Muscle layer of colon (tissue), 2 donors: Measurements from ENCODE around the gene EPAS1.

Source experiments
- H3K27ac ChIP-seq: one replicate; pipeline ENCODE4 v1.7.0; 2013; ENCODE audit warnings: low read depth, mild to moderate bottlenecking, low read length, moderate library complexity
- H3K27me3 ChIP-seq, 2 donors: one replicate each; pipeline ENCODE4 v1.7.0; 2013; ENCODE audit warnings: low read length in 2 of 2, mild to moderate bottlenecking in 2 of 2; ENCODE audit not compliant: insufficient read depth in 2 of 2, control insufficient read depth in 1 of 2
- H3K36me3 ChIP-seq: one replicate; pipeline ENCODE4 v1.7.0; 2013; ENCODE audit warnings: mild to moderate bottlenecking, low read length; ENCODE audit not compliant: insufficient read depth
- H3K4me1 ChIP-seq: one replicate; pipeline ENCODE4 v1.7.0; 2013; ENCODE audit warnings: mild to moderate bottlenecking, low read length; ENCODE audit not compliant: insufficient read depth
- H3K4me3 ChIP-seq, 2 donors: one replicate each; pipeline ENCODE4 v1.7.0; 2013; ENCODE audit warnings: low read length in 2 of 2, low read depth in 1 of 2, mild to moderate bottlenecking in 1 of 2, moderate library complexity in 1 of 2
- H3K9ac ChIP-seq: one replicate; pipeline ENCODE4 v1.7.0; 2013; ENCODE audit warnings: low read length
- H3K9me3 ChIP-seq: one replicate; pipeline ENCODE4 v1.7.0; 2013; ENCODE audit warnings: mild to moderate bottlenecking, low read length
- donor health status: abdominal sarcoma.
- donor health status: Adenocarcinoma of cecum.

The EPAS1 gene

DNA sequence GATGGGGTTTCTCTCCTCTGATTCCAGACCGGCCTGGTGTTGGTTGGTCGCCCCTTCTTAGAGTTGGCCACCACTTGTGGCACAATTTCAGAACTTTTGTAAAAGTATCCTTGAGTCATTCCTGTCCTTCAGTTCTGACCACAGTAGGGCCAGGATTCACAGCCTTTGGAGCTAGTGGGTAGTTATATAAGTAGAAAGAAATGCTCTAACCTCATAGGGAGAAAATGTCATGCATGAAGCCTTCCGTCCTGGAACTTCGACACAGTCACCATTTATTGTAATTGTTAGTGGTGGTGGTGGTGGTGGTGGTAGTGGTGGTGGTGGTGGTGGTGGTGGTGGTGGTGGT lies 65.4 kb downstream of the EPAS1 start:
- no peaks in the 10 kb centered on the region for H3K36me3 ChIP-seq
- no peaks in the 10 kb centered on the region for H3K9me3 ChIP-seq
- no peaks in the 10 kb centered on the region for H3K27me3 ChIP-seq
- no peaks in the 10 kb centered on the region for H3K4me1 ChIP-seq
- no peak overlapping the region for H3K27ac ChIP-seq
- no peak overlapping the region for H3K4me3 ChIP-seq
- H3K9ac ChIP-seq: no peak overlapping the region

DNA sequence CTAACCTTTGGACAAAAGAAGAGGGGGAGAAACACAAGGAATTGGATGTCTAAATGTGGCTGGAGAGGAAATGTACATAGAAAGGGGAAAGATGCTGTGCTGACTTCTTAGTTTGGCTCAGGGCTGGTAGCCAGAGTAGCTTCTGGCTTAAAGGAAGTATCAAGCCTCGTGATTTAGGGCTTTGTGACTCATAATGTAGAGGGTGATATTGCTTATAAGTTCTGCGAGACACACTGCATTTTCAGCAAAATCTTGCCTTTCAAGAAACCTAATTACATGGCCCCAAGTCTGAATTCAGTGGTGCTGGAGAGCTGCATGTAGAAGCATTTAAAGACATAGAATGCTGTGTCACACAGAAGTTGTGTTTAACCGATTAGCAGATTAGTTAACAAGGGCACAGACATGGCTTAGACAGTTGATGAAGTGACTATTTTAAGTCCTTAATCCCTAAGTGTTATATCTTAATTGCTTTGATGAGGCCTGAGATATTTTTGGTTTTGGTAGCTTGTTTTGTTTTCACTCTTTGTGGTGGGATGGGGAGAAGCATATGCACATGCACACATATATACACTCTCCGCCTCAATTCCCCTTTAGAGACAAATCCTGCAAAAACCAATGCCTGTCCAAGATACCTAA lies 66.4 kb downstream of the EPAS1 start:
- Histone ChIP-seq H3K27ac (no peak overlapping the region), H3K9ac (no peak overlapping the region), H3K4me1 (no peaks in the 10 kb centered on the region), H3K36me3 (no peaks in the 10 kb centered on the region), H3K4me3 (no peak overlapping the region), H3K9me3 (no peaks in the 10 kb centered on the region), H3K27me3 (no peaks in the 10 kb centered on the region)

DNA sequence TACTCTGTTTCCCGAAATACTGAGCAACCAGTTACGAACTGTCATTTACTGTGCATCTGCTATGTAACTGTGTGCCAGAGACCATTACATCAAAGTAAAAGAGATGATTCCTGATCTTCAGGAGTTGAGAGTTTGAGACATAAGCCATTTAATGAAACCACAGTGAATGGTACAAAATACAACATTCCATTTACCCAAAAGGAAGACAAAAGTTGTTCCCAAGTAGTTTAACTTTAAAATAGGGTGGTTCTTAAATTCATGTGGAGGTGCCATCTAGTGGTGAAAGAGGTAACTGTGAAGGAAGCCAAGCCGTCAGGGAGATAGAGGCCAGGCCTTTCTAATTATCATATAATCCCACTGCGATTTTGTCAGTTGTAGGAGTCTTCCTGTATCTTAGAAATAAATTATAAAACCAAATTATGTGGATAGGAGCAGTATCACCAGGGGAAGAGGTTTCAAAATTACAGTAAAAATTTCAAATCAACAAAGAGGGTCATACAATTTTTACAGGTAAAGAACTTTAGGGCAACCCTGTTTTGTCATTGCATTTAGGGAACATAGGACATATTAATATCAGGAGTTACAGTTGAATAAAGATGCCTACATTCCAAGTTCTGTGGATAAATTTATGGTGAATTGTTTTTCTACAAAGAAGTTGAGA lies 67.7 kb downstream of the EPAS1 start:
- H3K9me3 ChIP-seq: no peaks in the 10 kb centered on the region
- peaks cover 4% of the 10 kb centered on the region for H3K36me3 ChIP-seq
- no peaks in the 10 kb centered on the region for H3K4me1 ChIP-seq

DNA sequence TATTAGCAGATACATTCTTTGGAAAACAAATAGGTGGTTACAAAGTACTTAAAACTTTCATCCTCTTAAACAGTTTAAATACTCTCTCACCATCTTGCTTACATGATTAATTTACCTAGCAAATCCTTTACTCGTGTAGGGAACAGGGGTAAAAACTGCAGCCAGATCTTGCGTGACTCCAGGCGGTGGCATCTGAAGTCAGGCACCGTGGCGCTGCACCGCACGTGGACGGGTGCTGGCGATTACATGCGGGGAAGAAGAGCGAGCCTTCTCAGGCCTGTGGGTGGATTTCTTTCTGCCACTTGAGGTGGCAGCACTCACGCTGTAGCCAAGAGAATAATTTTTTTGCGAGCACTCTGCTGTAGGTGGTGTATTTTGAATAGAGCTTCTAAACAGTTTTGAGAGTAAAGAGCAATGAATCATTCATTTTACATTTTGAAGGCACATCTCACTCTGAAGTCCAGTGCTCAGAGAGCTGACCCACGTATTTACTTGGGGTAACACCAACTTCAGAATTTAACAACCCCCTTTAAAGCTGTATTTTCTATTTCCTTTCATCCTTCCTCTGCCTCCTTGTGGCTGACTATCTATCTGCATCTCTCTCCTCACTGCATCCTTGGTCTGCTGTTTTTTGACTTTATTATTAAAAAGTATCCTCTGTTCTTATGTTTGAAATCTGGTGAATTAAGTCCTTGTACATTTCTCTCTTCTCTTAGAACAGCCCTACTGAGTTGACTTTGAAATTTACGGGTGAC lies 68.9 kb downstream of the EPAS1 start:
- H3K4me3 ChIP-seq: no peak overlapping the region
- H3K4me1 ChIP-seq: no peaks in the 10 kb centered on the region
- no peak overlapping the region for H3K9ac ChIP-seq
- H3K27ac ChIP-seq: no peak overlapping the region
- peaks cover 9% of the 10 kb centered on the region for H3K36me3 ChIP-seq
- no peaks in the 10 kb centered on the region for H3K27me3 ChIP-seq
- no peaks in the 10 kb centered on the region for H3K9me3 ChIP-seq

More for the DNA sequence above, 67.7 kb downstream of the EPAS1 start:
- H3K4me3 ChIP-seq: no peak overlapping the region
- no peaks in the 10 kb centered on the region for H3K27me3 ChIP-seq
- H3K27ac ChIP-seq: no peak overlapping the region
- no peak overlapping the region for H3K9ac ChIP-seq

GRCh38 chr2:46366668-46367052 lies 69.5 kb downstream of the EPAS1 start:
- no peaks in the 10 kb centered on the region for H3K27me3 ChIP-seq
- H3K4me3 ChIP-seq: no peak overlapping the region
- H3K9ac ChIP-seq: no peak overlapping the region
- H3K4me1 ChIP-seq: no peaks in the 10 kb centered on the region
- H3K9me3 ChIP-seq: no peaks in the 10 kb centered on the region
- H3K36me3 ChIP-seq: peaks cover 9% of the 10 kb centered on the region
- no peak overlapping the region for H3K27ac ChIP-seq

DNA sequence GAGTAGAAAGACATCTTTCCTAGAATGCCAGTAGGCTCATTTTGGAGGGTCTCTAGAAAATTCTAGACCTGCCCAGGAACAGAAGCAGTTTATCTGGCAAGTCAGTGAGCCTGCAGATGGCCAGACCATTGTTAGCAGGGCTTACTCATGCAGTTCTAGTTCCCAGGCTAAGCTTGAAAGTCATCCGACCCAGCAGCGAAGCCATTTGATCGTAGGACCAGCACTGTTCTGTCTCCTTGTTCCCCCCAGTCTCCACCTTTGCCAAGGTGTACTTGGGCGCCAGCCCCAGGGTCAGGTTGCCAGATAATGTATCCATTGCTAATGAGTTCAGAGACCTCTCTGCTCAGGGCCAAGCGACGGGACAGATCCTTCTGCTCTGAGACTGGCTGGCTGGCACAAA lies 70.1 kb downstream of the EPAS1 start:
- Histone ChIP-seq H3K27ac (no peak overlapping the region), H3K4me1 (no peaks in the 10 kb centered on the region), H3K27me3 (no peaks in the 10 kb centered on the region), H3K9ac (no peak overlapping the region), H3K4me3 (no peak overlapping the region), H3K36me3 (peaks cover 9% of the 10 kb centered on the region), H3K9me3 (no peaks in the 10 kb centered on the region)

DNA sequence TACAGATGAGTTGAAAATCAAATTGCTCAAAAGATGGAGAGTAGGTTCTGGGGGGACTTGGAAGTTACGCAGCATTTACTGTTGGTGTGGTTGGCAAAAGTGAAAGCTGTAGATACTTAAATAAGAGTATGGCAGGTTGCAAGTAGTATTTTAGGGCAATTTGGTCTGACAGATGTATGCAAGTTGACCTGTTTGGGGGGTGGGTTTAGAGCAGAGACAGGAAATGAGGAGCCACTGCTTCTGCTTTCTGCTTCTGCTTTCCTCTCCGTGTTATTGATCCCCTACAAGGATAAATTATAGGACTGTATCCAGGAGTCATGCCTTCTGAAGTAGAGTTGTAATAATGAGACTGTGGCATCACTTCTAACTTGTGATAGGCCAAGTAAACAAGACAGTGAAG lies 71.2 kb downstream of the EPAS1 start:
- H3K4me3 ChIP-seq: no peak overlapping the region
- no peaks in the 10 kb centered on the region for H3K9me3 ChIP-seq
- H3K4me1 ChIP-seq: no peaks in the 10 kb centered on the region
- no peak overlapping the region for H3K9ac ChIP-seq
- no peak overlapping the region for H3K27ac ChIP-seq
- H3K27me3 ChIP-seq: no peaks in the 10 kb centered on the region
- H3K36me3 ChIP-seq: peaks cover 9% of the 10 kb centered on the region

DNA sequence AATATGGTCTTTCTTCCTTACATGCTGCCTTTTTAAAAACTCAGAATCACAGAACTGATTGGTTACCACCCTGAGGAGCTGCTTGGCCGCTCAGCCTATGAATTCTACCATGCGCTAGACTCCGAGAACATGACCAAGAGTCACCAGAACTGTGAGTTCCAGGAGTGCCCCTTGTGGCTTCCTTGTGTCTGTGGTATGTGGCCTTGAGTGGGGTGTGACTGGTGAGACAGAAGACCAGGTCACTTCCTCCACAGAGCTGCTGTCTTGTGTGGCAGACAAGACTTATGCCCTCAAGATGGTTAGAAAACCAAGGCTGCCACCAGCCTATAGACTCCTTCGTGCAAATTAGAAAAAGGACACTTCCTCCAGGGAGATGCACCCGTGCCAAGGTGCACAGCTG lies 72.6 kb downstream of the EPAS1 start:
- H3K36me3 ChIP-seq: peaks cover 9% of the 10 kb centered on the region

GRCh38 chr2:46371854-46372253 lies 74.6 kb downstream of the EPAS1 start:
- no peak overlapping the region for H3K27ac ChIP-seq
- H3K9ac ChIP-seq: no peak overlapping the region
- H3K4me1 ChIP-seq: no peaks in the 10 kb centered on the region
- no peak overlapping the region for H3K4me3 ChIP-seq
- no peaks in the 10 kb centered on the region for H3K9me3 ChIP-seq
- H3K27me3 ChIP-seq: no peaks in the 10 kb centered on the region
- peaks cover 18% of the 10 kb centered on the region for H3K36me3 ChIP-seq

More for the DNA sequence above, 72.6 kb downstream of the EPAS1 start:
- H3K4me3 ChIP-seq: no peak overlapping the region
- no peaks in the 10 kb centered on the region for H3K27me3 ChIP-seq
- no peaks in the 10 kb centered on the region for H3K4me1 ChIP-seq
- H3K9me3 ChIP-seq: no peaks in the 10 kb centered on the region
- H3K27ac ChIP-seq: no peak overlapping the region
- no peak overlapping the region for H3K9ac ChIP-seq

DNA sequence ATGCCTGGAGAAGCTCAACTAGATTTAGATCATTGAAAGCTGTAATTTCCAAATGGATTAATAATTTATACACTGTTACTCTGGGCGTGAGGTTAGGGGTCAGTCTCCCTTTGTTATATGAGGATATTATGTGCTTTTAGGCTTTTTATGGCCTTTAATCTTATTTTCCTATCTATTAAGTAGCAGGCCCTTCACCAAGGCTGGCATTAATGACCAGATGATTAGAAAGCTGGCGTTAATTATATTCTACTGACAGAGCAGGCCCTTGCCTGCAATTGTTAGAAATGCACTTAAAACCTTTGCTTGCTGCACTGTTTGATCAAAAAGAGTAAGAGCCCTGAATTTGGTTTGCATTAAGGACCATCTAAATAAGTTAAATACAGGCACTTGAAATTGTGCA lies 75.3 kb downstream of the EPAS1 start:
- Histone ChIP-seq H3K36me3 (peaks cover 18% of the 10 kb centered on the region), H3K27me3 (no peaks in the 10 kb centered on the region), H3K9me3 (no peaks in the 10 kb centered on the region), H3K4me1 (no peaks in the 10 kb centered on the region), H3K9ac (no peak overlapping the region), H3K27ac (no peak overlapping the region), H3K4me3 (no peak overlapping the region)

GRCh38 chr2:46373238-46373637 lies 76.0 kb downstream of the EPAS1 start:
- H3K9ac ChIP-seq: no peak overlapping the region
- H3K4me1 ChIP-seq: no peaks in the 10 kb centered on the region
- H3K4me3 ChIP-seq: no peak overlapping the region
- no peaks in the 10 kb centered on the region for H3K9me3 ChIP-seq
- peaks cover 18% of the 10 kb centered on the region for H3K36me3 ChIP-seq
- H3K27me3 ChIP-seq: no peaks in the 10 kb centered on the region
- no peak overlapping the region for H3K27ac ChIP-seq
